Mesothelial cell of epicardium (in vitro differentiated cells): ENCODE measurements around the gene FERMT1. TPM values are rescaled to one million over a fixed set of nuclear protein-coding genes. Genes with fewer than 3 reads are reported as not detected.

Experiments
- DNase-seq, 2 experiments: peaks; one replicate each; pipeline ENCODE4 v3.0.0; 2021; ENCODE audit warnings: low spot score in 2 of 2; ENCODE audit not compliant: unreplicated experiment in 2 of 2
- H3K27ac Mint-ChIP-seq: 2 replicates; pipeline ENCODE4 v1.8.0; 2021; ENCODE audit warnings: mixed read lengths
- H3K27me3 Mint-ChIP-seq: 2 replicates; pipeline ENCODE4 v1.8.0; 2021; ENCODE audit warnings: low read depth, mixed read lengths
- H3K36me3 Mint-ChIP-seq: 2 replicates; pipeline ENCODE4 v1.8.0; 2021; ENCODE audit warnings: mixed read lengths
- H3K4me1 Mint-ChIP-seq: 2 replicates; pipeline ENCODE4 v1.8.0; 2021; ENCODE audit warnings: mixed read lengths
- H3K4me3 Mint-ChIP-seq: 2 replicates; pipeline ENCODE4 v1.8.0; 2021; ENCODE audit warnings: mild to moderate bottlenecking, moderate library complexity, mixed read lengths
- H3K9me3 Mint-ChIP-seq: 2 replicates; pipeline ENCODE4 v1.8.0; 2021; ENCODE audit warnings: mixed read lengths
- CTCF ChIP-seq: fragments of 200-600 bp; sonication (generic); IDR thresholded peaks from one replicate; pipeline ENCODE4 v1.5.0; 2021; ENCODE audit warnings: antibody characterized with exemption; ENCODE audit not compliant: unreplicated experiment
- total RNA-seq: library from RNA; stranded (reverse); gene quantifications from 3 replicates; pipeline ENCODE4 v1.2.1, GENCODE V29; 2021

The FERMT1 gene
- total RNA-seq, 1 donor from 2014 or later, result 21.9 TPM

DNA sequence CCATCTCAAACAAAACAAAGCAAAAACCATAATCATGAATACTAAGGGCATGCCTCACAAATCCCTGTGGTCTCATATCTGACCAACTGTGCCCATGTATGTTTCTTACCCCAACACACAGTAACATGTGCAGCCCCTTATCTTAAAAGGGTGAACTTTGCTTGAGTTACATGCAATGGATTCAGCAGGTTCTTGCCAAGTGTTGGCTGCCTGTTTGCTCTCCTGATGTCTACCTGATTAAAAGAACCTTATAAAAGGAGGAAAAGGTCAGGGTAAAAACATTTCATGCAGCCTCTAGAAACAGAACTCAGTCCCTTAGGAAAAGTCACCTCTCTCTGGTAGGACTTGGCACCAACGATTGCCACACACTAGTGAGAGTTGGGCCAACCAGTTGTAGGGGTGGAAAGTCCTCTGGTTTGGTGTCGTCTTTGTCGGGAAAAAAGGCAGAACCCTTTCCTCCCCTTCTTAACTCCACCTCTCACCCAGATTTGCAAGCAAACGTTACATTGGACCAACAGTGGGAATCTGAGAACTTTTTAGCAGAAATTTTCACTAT, 55.0 kb downstream of the FERMT1 start:
- DNase-seq, result no peak
- Mint-ChIP-seq H3K27ac (no peak overlapping the region), H3K27me3 (no peaks in the 10 kb centered on the region), H3K9me3 (no peaks in the 10 kb centered on the region), H3K36me3 (peaks cover 13% of the 10 kb centered on the region), H3K4me3 (no peak overlapping the region), H3K4me1 (peaks cover 12% of the 10 kb centered on the region)
- no peak for TF ChIP-seq CTCF

GRCh38 chr20:6066582-6066981, 56.2 kb downstream of the FERMT1 start:
- Mint-ChIP-seq H3K27me3 (no peaks in the 10 kb centered on the region), H3K9me3 (no peaks in the 10 kb centered on the region), H3K4me1 (peaks cover 16% of the 10 kb centered on the region), H3K27ac (no peak overlapping the region), H3K36me3 (peaks cover 10% of the 10 kb centered on the region), H3K4me3 (no peak overlapping the region)
- no peak for DNase-seq
- TF ChIP-seq CTCF, result no peak

DNA sequence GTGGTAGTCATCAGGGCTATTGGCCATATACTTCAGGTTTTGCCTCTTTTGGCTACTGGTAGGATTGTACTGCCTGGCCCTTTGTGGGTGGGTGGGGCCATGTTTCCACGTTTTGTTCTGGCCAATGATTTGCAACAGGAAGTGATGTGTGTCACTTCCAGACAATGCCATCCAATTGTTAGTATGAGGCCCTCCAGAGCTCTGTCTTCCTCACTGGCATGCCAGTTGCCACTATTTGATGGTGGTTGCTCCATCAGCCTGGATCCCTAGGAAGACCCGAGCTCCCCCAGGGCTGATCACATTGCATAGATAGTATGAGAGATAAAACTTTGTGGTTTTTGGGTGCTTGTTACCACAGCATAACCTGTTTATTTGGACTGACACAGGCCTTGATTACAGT, 61.3 kb downstream of the FERMT1 start:
- TF ChIP-seq CTCF, result no peak
- Mint-ChIP-seq H3K36me3 (no peaks in the 10 kb centered on the region), H3K4me3 (no peak overlapping the region), H3K9me3 (peaks cover 3% of the 10 kb centered on the region), H3K4me1 (peaks cover 40% of the 10 kb centered on the region), H3K27ac (peak overlapping the region; percentile 31), H3K27me3 (no peaks in the 10 kb centered on the region)
- DNase-seq, result no peak

- H3K36me3 Mint-ChIP-seq, result no peaks in the 10 kb centered on the region
- no peak for TF ChIP-seq CTCF
- no peak for DNase-seq
- no peak overlapping the region for H3K4me3 Mint-ChIP-seq
- H3K27ac Mint-ChIP-seq, result peak overlapping the region; percentile 96
- H3K4me1 Mint-ChIP-seq, result peaks cover 44% of the 10 kb centered on the region
- peaks cover 3% of the 10 kb centered on the region for H3K9me3 Mint-ChIP-seq
- no peaks in the 10 kb centered on the region for H3K27me3 Mint-ChIP-seq
Measured at GRCh38 chr20:6060213-6060612, 62.6 kb downstream of the FERMT1 start.

DNA sequence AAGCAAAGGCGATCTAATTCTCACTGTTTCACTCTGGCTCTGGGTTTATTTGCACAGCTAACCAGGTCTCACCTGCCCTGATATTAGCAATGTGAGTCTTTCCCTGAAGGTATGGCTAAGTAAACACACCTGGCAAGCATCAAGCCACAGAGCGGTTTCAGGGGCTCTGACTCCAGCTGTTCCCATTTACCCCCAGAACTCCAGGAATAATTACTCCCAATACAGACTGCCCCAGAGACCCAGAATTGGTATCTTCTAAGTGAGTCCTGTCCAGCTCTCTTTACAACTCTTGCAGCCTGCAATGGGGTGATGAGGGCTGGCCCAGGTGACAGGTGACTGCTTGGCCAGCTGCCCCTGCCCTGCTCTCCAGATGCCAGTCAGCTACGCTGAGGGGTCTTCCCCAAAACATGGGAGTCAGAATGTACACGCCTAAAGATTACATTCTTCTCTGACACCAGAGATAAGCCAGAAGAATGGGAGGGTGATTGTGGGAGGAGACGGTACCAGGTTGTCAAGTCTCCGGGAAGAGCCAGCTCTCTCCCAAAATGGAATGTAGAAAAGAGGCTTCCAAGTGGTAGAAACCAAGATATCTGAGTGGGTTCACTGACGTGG, 64.0 kb downstream of the FERMT1 start:
- no peaks in the 10 kb centered on the region for H3K36me3 Mint-ChIP-seq
- H3K4me3 Mint-ChIP-seq, result peak overlapping the region; percentile 1
- H3K27me3 Mint-ChIP-seq, result no peaks in the 10 kb centered on the region
- H3K9me3 Mint-ChIP-seq, result peaks cover 3% of the 10 kb centered on the region
- TF ChIP-seq CTCF, result no peak
- peak in 1 of 2 experiments; percentile 55 for DNase-seq
- H3K27ac Mint-ChIP-seq, result peak overlapping the region; percentile 96
- peaks cover 58% of the 10 kb centered on the region for H3K4me1 Mint-ChIP-seq
